IMR-90 (cell line): ENCODE results near the gene DMD. TPM values are rescaled to one million over a fixed set of nuclear protein-coding genes. Genes with fewer than 3 reads are reported as not detected.

Source experiments
- ATAC-seq: fragments of 200-7000 bp; cut with Tn5 transposase; 2 replicates; pipeline ENCODE4 v1.9.1; 2020; ENCODE audit warnings: low read depth, mild to moderate bottlenecking, moderate library complexity
- BruUV-seq: library from RNA; stranded (reverse); fragments of 400-500 nt; replicated peaks from 2 replicates; lab custom pipeline; 2021; lab: Mats Ljungman, UMichigan
- CTCF ChIA-PET: fragments of 300-600 bp; formaldehyde crosslinking; extraction: SDS; loops from one replicate; lab custom pipeline; 2021; ENCODE audit warnings: antibody characterized with exemption; lab: Yijun Ruan, JAX
- POLR2A ChIA-PET: fragments of 300-600 bp; sonication (Branson Sonifier 250); formaldehyde crosslinking; loops from one replicate; lab custom pipeline; 2022; ENCODE audit warnings: antibody characterized with exemption; ENCODE audit not compliant: unreplicated experiment; lab: Charles Lee
- DNase-seq: peaks from one replicate; pipeline ENCODE4 v3.0.0; 2013
- H2AFZ ChIP-seq: replicated peaks from 2 replicates; pipeline ENCODE3; 2013; ENCODE audit warnings: low read length, mild to moderate bottlenecking; ENCODE audit not compliant: poor library complexity
- H2AK5ac ChIP-seq: 2 replicates; pipeline ENCODE4 v1.6.1; 2013; ENCODE audit warnings: low read depth, low read length, inconsistent platforms
- H2AK9ac ChIP-seq: replicated peaks from 2 replicates; pipeline ENCODE3; 2013; ENCODE audit warnings: mild to moderate bottlenecking, low read depth, low read length, moderate library complexity; ENCODE audit not compliant: poor library complexity
- H2BK120ac ChIP-seq: 2 replicates; pipeline ENCODE4 v1.6.1; 2013; ENCODE audit warnings: low read depth, low read length, inconsistent platforms
- H2BK15ac ChIP-seq: 3 replicates; pipeline ENCODE4 v1.6.1; 2013; ENCODE audit warnings: low read depth, low read length, inconsistent platforms
- H2BK20ac ChIP-seq: 2 replicates; pipeline ENCODE4 v1.6.1; 2013; ENCODE audit warnings: low read depth, mild to moderate bottlenecking, inconsistent platforms, low read length, moderate library complexity
- H2BK5ac ChIP-seq: 2 replicates; pipeline ENCODE4 v1.6.1; 2013; ENCODE audit warnings: mild to moderate bottlenecking, low read depth, low read length, inconsistent platforms; ENCODE audit not compliant: poor library complexity, severe bottlenecking
- H3K14ac ChIP-seq: replicated peaks from 2 replicates; pipeline ENCODE4 v1.6.1; 2013; ENCODE audit warnings: low read depth, low read length, inconsistent platforms
- H3K18ac ChIP-seq: 2 replicates; pipeline ENCODE4 v1.6.1; 2013; ENCODE audit warnings: low read depth, low read length, control low read depth
- H3K23ac ChIP-seq: 2 replicates; pipeline ENCODE4 v1.6.1; 2013; ENCODE audit warnings: low read depth, low read length, inconsistent platforms
- H3K27ac ChIP-seq: 2 replicates; pipeline ENCODE4 v1.5.1; 2013; ENCODE audit warnings: mild to moderate bottlenecking, control low read depth, low read length; ENCODE audit not compliant: insufficient read depth
- H3K27me3 ChIP-seq: 2 replicates; pipeline ENCODE4 v1.6.1; 2013; ENCODE audit warnings: low read length; ENCODE audit not compliant: control insufficient read depth, insufficient read depth
- H3K36me3 ChIP-seq: 2 replicates; pipeline ENCODE4 v1.6.1; 2013; ENCODE audit warnings: low read length, mixed read lengths; ENCODE audit not compliant: control insufficient read depth, insufficient read depth
- H3K4ac ChIP-seq: 2 replicates; pipeline ENCODE4 v1.6.1; 2013; ENCODE audit warnings: low read depth, low read length, inconsistent platforms
- H3K4me1 ChIP-seq: 2 replicates; pipeline ENCODE4 v1.6.1; 2013; ENCODE audit warnings: low read length, mixed read lengths; ENCODE audit not compliant: control insufficient read depth, insufficient read depth
- H3K4me2 ChIP-seq: 2 replicates; pipeline ENCODE4 v1.6.1; 2013; ENCODE audit warnings: low read depth, mild to moderate bottlenecking, control low read depth, low read length, moderate library complexity
- H3K4me3 ChIP-seq: 2 replicates; pipeline ENCODE4 v1.5.1; 2013; ENCODE audit warnings: low read depth, mild to moderate bottlenecking, control low read depth, low read length, moderate library complexity; ENCODE audit not compliant: insufficient read depth
- H3K56ac ChIP-seq: 2 replicates; pipeline ENCODE4 v1.6.1; 2013; ENCODE audit warnings: low read length, inconsistent platforms; ENCODE audit not compliant: insufficient read depth; ENCODE audit errors: extremely low read depth
- H3K79me1 ChIP-seq, 2 experiments: 2 replicates each; pipeline ENCODE4 v1.6.1; 2013; ENCODE audit warnings: low read length in 2 of 2, inconsistent platforms in 1 of 2, low read depth in 1 of 2
- H3K9ac ChIP-seq: 2 replicates; pipeline ENCODE4 v1.6.1; 2013; ENCODE audit warnings: low read depth, low read length, control low read depth
- H3K9me1 ChIP-seq: 2 replicates; pipeline ENCODE4 v1.6.1; 2013; ENCODE audit warnings: low read length, inconsistent platforms; ENCODE audit not compliant: insufficient read depth
- H3K9me3 ChIP-seq: 2 replicates; pipeline ENCODE4 v1.6.1; 2013; ENCODE audit warnings: low read length; ENCODE audit not compliant: control insufficient read depth, insufficient read depth
- H4K20me1 ChIP-seq: 2 replicates; pipeline ENCODE4 v1.6.1; 2013; ENCODE audit warnings: low read length, inconsistent platforms; ENCODE audit not compliant: insufficient read depth
- H4K5ac ChIP-seq: 2 replicates; pipeline ENCODE4 v1.6.1; 2013; ENCODE audit warnings: mild to moderate bottlenecking, low read depth, low read length, control low read depth
- H4K8ac ChIP-seq, 2 experiments: 2 replicates each; pipeline ENCODE4 v1.6.1; 2013; ENCODE audit warnings: low read depth in 2 of 2, low read length in 2 of 2, control low read depth in 1 of 2, inconsistent platforms in 1 of 2
- H4K91ac ChIP-seq: 2 replicates; pipeline ENCODE4 v1.6.1; 2013; ENCODE audit warnings: low read depth, low read length, inconsistent platforms; ENCODE audit not compliant: insufficient read depth
- BHLHE40 ChIP-seq: fragments of 150-350 bp; IDR thresholded peaks from 2 replicates; pipeline ENCODE4 v1.6.1; 2016; ENCODE audit warnings: mild to moderate bottlenecking, low read depth, low read length
- CEBPB ChIP-seq: IDR thresholded peaks from 2 replicates; pipeline ENCODE4 v1.6.1; 2012; ENCODE audit warnings: low read depth, low read length, improper control_type of control experiment
- CHD1 ChIP-seq: IDR thresholded peaks from 2 replicates; pipeline ENCODE4 v1.6.1; 2012; ENCODE audit warnings: low read depth, low read length, improper control_type of control experiment
- FOS ChIP-seq: fragments of 150-350 bp; IDR thresholded peaks from 2 replicates; pipeline ENCODE4 v1.6.1; 2016; ENCODE audit warnings: low read depth, low read length
- MAFK ChIP-seq: IDR thresholded peaks from 2 replicates; pipeline ENCODE4 v1.6.1; 2012; ENCODE audit warnings: low read depth, low read length, improper control_type of control experiment
- MAZ ChIP-seq: IDR thresholded peaks from 2 replicates; pipeline ENCODE4 v1.6.1; 2012; ENCODE audit warnings: low read depth, mild to moderate bottlenecking, low read length, improper control_type of control experiment, moderate library complexity, borderline replicate concordance
- MXI1 ChIP-seq: IDR thresholded peaks from 2 replicates; pipeline ENCODE4 v1.6.1; 2012; ENCODE audit warnings: low read depth, mild to moderate bottlenecking, low read length, moderate library complexity, borderline replicate concordance
- NFE2L2 ChIP-seq: fragments of 150-350 bp; IDR thresholded peaks from 2 replicates; pipeline ENCODE4 v1.6.1; 2016; ENCODE audit warnings: low read depth, mild to moderate bottlenecking, low read length
- POLR2A ChIP-seq: IDR thresholded peaks from 2 replicates; pipeline ENCODE4 v1.6.1; 2012; ENCODE audit warnings: mild to moderate bottlenecking, low read depth, low read length
- RAD21 ChIP-seq: IDR thresholded peaks from 2 replicates; pipeline ENCODE4 v1.6.1; 2012; ENCODE audit warnings: low read length, improper control_type of control experiment
- RCOR1 ChIP-seq: IDR thresholded peaks from 2 replicates; pipeline ENCODE4 v1.6.1; 2012; ENCODE audit warnings: mild to moderate bottlenecking, low read length, improper control_type of control experiment; ENCODE audit not compliant: insufficient replicate concordance
- RFX5 ChIP-seq: IDR thresholded peaks from 2 replicates; pipeline ENCODE4 v1.8.0; 2012; ENCODE audit warnings: low read depth, mild to moderate bottlenecking, low read length, moderate library complexity
- SMC3 ChIP-seq: fragments of 150-350 bp; IDR thresholded peaks from 2 replicates; pipeline ENCODE4 v1.6.1; 2016; ENCODE audit warnings: low read depth, mild to moderate bottlenecking, antibody characterized with exemption, low read length, moderate library complexity
- WGBS, 2 experiments: methylation state at CpG; one replicate each; pipeline versions ENCODE4 v1.1.5 to v1.1.7; 2013; ENCODE audit warnings: missing lambda C conversion rate in 2 of 2; ENCODE audit not compliant: insufficient read length in 1 of 2; ENCODE audit errors: extremely low coverage in 2 of 2; 5-methylcytosine and 5-hydroxymethylcytosine counted together
- dilution Hi-C: fragments of 300-500 bp; cut with HindIII; formaldehyde crosslinking; loops from one replicate; pipeline ENCODE4 v1.14.3; 2018; ENCODE audit warnings: low sequenced_read_pairs; ENCODE audit not compliant: unreplicated experiment
- in situ Hi-C: fragments of 300-500 bp; cut with MboI; formaldehyde crosslinking; loops from 3 replicates; pipeline ENCODE4 v1.14.3; 2019; ENCODE audit warnings: low sequenced_read_pairs, inconsistent platforms, mixed read lengths
- intact Hi-C: fragments of 100-400 bp; cut with micrococcal nuclease; formaldehyde crosslinking; loops from 2 replicates; pipeline ENCODE4 v1.10.0; 2022
- polyA plus RNA-seq, 3 experiments: library from polyadenylated mRNA; depleted of rRNA; stranded (reverse); fragments of >200 nt; gene quantifications; 2 replicates each; pipeline ENCODE4 v1.2.3, GENCODE V29; 2012; ENCODE audit warnings: low replicate concordance in 1 of 3
- total RNA-seq: library from RNA; depleted of rRNA; stranded (reverse); fragments of >200 nt; gene quantifications from 2 replicates; pipeline ENCODE4 v1.2.3, GENCODE V29; 2012
- TF ChIP-seq, protein P1 (sequence below): fragments of 150-350 bp; IDR thresholded peaks from 2 replicates; pipeline ENCODE4 v1.6.1; 2016; ENCODE audit warnings: low read depth, mild to moderate bottlenecking, low read length, moderate library complexity, borderline replicate concordance
- TF ChIP-seq, protein P2 (sequence below): conservative IDR thresholded peaks from 2 replicates; pipeline ENCODE4 v1.5.1; 2012; ENCODE audit warnings: mild to moderate bottlenecking, low read depth, low read length, improper control_type of control experiment
- TF ChIP-seq, protein P3 (sequence below): fragments of 150-350 bp; IDR thresholded peaks from 2 replicates; pipeline ENCODE4 v1.6.1; 2017; ENCODE audit warnings: mild to moderate bottlenecking, antibody characterized with exemption, low read length, low read depth

Gene DMD
- total and polyA plus RNA-seq, 2 of the 4 experiments (the other 2 are of a cell fraction), result 6.6 to 11.8 TPM

DNA sequence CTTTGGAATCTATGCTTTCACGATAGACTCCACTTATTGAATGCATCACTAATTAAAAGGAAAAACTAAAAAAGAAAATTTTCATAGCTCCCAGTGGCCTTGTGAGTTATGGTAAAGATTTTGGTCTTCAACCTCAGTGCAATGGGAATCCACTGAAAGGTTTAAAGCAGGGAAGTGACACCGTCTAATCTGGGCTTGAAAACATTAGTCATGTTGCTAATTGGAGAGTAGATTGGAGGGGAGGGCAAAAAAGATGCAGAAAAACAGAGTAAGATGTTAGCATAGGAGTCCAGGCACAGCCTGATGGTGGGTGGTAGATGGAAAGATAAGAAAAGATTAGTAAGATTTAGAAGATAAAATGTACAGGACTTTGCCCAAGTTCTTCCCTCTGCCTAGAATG, 1506.4 kb downstream of the DMD start:
- BruUV-seq, result no TSS peak
- Histone ChIP-seq H3K4me3 (no peak overlapping the region), H2BK15ac (no peak overlapping the region), H4K91ac (no peak overlapping the region), H3K4me1 (no peaks in the 10 kb centered on the region), H3K27me3 (no peaks in the 10 kb centered on the region), H3K23ac (no peak overlapping the region), H4K5ac (no peak overlapping the region), H3K9ac (no peak overlapping the region), H4K20me1 (no peaks in the 10 kb centered on the region), H2AK5ac (no peak overlapping the region), H3K18ac (no peak overlapping the region), H3K56ac (no peak overlapping the region), H3K14ac (no peak overlapping the region), H2BK5ac (no peak overlapping the region), H3K9me1 (no peaks in the 10 kb centered on the region), H3K79me1 (no peaks in the 10 kb centered on the region), H4K8ac (no peak overlapping the region), H3K9me3 (no peaks in the 10 kb centered on the region), H3K4ac (no peak overlapping the region), H2AK9ac (no peak overlapping the region), H2BK20ac (no peak overlapping the region), H3K4me2 (no peak overlapping the region), H2BK120ac (no peak overlapping the region), H3K27ac (no peak overlapping the region), H2AFZ (no peak overlapping the region), H3K36me3 (no peaks in the 10 kb centered on the region)
- intact Hi-C loops, result loop anchor here (5.0 kb wide), 1 partner anchor 608 kb away; no protein-coding TSS in a partner anchor
- no peak for TF ChIP-seq RAD21
- TF ChIP-seq, protein P1, sequence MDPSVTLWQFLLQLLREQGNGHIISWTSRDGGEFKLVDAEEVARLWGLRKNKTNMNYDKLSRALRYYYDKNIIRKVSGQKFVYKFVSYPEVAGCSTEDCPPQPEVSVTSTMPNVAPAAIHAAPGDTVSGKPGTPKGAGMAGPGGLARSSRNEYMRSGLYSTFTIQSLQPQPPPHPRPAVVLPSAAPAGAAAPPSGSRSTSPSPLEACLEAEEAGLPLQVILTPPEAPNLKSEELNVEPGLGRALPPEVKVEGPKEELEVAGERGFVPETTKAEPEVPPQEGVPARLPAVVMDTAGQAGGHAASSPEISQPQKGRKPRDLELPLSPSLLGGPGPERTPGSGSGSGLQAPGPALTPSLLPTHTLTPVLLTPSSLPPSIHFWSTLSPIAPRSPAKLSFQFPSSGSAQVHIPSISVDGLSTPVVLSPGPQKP, result no peak
- no peak for TF ChIP-seq RFX5
- TF ChIP-seq, protein P2, sequence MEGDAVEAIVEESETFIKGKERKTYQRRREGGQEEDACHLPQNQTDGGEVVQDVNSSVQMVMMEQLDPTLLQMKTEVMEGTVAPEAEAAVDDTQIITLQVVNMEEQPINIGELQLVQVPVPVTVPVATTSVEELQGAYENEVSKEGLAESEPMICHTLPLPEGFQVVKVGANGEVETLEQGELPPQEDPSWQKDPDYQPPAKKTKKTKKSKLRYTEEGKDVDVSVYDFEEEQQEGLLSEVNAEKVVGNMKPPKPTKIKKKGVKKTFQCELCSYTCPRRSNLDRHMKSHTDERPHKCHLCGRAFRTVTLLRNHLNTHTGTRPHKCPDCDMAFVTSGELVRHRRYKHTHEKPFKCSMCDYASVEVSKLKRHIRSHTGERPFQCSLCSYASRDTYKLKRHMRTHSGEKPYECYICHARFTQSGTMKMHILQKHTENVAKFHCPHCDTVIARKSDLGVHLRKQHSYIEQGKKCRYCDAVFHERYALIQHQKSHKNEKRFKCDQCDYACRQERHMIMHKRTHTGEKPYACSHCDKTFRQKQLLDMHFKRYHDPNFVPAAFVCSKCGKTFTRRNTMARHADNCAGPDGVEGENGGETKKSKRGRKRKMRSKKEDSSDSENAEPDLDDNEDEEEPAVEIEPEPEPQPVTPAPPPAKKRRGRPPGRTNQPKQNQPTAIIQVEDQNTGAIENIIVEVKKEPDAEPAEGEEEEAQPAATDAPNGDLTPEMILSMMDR, result no peak
- no peak for TF ChIP-seq SMC3
- TF ChIP-seq CHD1, result no peak
- TF ChIP-seq CEBPB, result no peak
- no peak for TF ChIP-seq POLR2A
- TF ChIP-seq FOS, result no peak
- no peak for TF ChIP-seq RCOR1
- no peak for TF ChIP-seq MXI1
- no peak for TF ChIP-seq NFE2L2
- TF ChIP-seq MAZ, result no peak
- TF ChIP-seq MAFK, result no peak
- TF ChIP-seq, protein P3, sequence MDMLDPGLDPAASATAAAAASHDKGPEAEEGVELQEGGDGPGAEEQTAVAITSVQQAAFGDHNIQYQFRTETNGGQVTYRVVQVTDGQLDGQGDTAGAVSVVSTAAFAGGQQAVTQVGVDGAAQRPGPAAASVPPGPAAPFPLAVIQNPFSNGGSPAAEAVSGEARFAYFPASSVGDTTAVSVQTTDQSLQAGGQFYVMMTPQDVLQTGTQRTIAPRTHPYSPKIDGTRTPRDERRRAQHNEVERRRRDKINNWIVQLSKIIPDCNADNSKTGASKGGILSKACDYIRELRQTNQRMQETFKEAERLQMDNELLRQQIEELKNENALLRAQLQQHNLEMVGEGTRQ, result no peak
- TF ChIP-seq BHLHE40, result no peak
- DNase-seq, result no peak
- no peak for ATAC-seq
- ChIA-PET POLR2A (no interaction called here), CTCF (no interaction called here)
- in situ Hi-C loops, result no loop called here
- dilution Hi-C loops, result no loop called here
- 55% methylated on average over 1 of the region's 2 CpGs; no CpG with 5 or more reads in 1 of the 2 experiments for WGBS, 2 experiments
